GM12891 (cell line): ENCODE data around the gene PASK.
A peak's percentile ranks its signal among the peaks of the same experiment; 100 is the strongest.

Experiments
- DNase-seq: peaks from one replicate; pipeline ENCODE4 v3.0.0; 2011; ENCODE audit warnings: low spot score; ENCODE audit not compliant: insufficient read length
- FAIRE-seq: peaks from 2 replicates; lab custom pipeline; 2011; peaks lifted over from hg19 to GRCh38; lab: Jason Lieb, UNC
- PAX5 ChIP-seq: IDR thresholded peaks from 2 replicates; pipeline ENCODE4 v1.6.1; 2011; ENCODE audit warnings: low read length, moderate library complexity, mild to moderate bottlenecking; ENCODE audit not compliant: insufficient read depth, severe bottlenecking
- POLR2A ChIP-seq: IDR thresholded peaks from 2 replicates; pipeline ENCODE4 v1.6.1; 2011; ENCODE audit warnings: low read depth, low read length, control low read depth
- POLR2AphosphoS5 ChIP-seq: IDR thresholded peaks from 2 replicates; pipeline ENCODE4 v1.6.1; 2011; ENCODE audit warnings: low read depth, low read length, control low read depth
- POU2F2 ChIP-seq: IDR thresholded peaks from 2 replicates; pipeline ENCODE4 v1.6.1; 2011; ENCODE audit warnings: low read depth, mild to moderate bottlenecking, control low read depth, low read length, moderate library complexity
- SPI1 ChIP-seq: IDR thresholded peaks from 2 replicates; pipeline ENCODE4 v1.6.1; 2011; ENCODE audit warnings: low read depth, low read length, control low read depth
- TAF1 ChIP-seq: IDR thresholded peaks from 2 replicates; pipeline ENCODE4 v1.6.1; 2011; ENCODE audit warnings: low read depth, low read length, control low read depth

Gene PASK

GRCh38 chr2:241137276-241138190, 11.7 kb downstream of the PASK start:
- FAIRE-seq, result no peak
- TF ChIP-seq POLR2A (no peak), SPI1 (no peak), PAX5 (no peak), POU2F2 (no peak), POLR2AphosphoS5 (no peak), TAF1 (no peak)
- no peak for DNase-seq

GRCh38 chr2:241136661-241137260, 12.5 kb downstream of the PASK start:
- FAIRE-seq (no peak), DNase-seq (no peak)
- TF ChIP-seq SPI1 (no peak), TAF1 (no peak), PAX5 (no peak), POLR2AphosphoS5 (no peak), POLR2A (no peak), POU2F2 (no peak)

DNA sequence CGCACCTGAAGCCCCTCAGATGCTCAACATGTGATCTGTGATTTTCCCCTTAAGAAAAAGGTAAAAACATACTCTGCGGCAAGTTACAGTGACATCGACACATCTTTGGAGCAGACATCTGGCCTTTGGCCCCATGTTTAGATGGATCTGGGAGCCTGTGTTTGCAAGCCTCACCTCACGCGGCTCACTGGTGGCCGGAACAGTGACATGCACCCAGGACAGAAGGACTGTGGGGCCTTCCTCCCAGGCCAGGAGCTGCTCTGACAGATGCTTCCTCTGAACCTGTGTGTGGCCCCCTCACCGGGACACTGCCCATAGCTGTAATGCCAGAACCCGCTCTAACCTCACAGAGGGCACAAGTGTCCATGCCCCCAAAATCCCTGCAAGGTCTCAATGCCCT, 13.1 kb downstream of the PASK start:
- no peak for TF ChIP-seq POLR2AphosphoS5
- no peak for TF ChIP-seq SPI1
- no peak for TF ChIP-seq POU2F2
- TF ChIP-seq POLR2A, result no peak
- no peak for TF ChIP-seq PAX5
- TF ChIP-seq TAF1, result no peak
- no peak for FAIRE-seq
- no peak for DNase-seq

- no peak for DNase-seq
- no peak for FAIRE-seq
- no peak for TF ChIP-seq POLR2AphosphoS5
- no peak for TF ChIP-seq POU2F2
- no peak for TF ChIP-seq SPI1
- no peak for TF ChIP-seq POLR2A
- TF ChIP-seq PAX5, result no peak
- no peak for TF ChIP-seq TAF1
Observed at GRCh38 chr2:241135737-241136136, 13.5 kb downstream of the PASK start.

GRCh38 chr2:241134711-241135110, 14.6 kb downstream of the PASK start:
- TF ChIP-seq SPI1 (no peak), TAF1 (no peak), POLR2A (no peak), POLR2AphosphoS5 (no peak), POU2F2 (no peak), PAX5 (no peak)
- DNase-seq (no peak), FAIRE-seq (no peak)

GRCh38 chr2:241133436-241133820, 15.8 kb downstream of the PASK start:
- FAIRE-seq (no peak), DNase-seq (no peak)
- TF ChIP-seq TAF1 (no peak), POLR2A (no peak)

GRCh38 chr2:241132538-241133435, 16.5 kb downstream of the PASK start:
- DNase-seq (no peak), FAIRE-seq (peak; percentile 71)
- no peak for TF ChIP-seq POU2F2
- TF ChIP-seq TAF1, result no peak
- TF ChIP-seq POLR2AphosphoS5, result no peak
- no peak for TF ChIP-seq SPI1
- TF ChIP-seq POLR2A, result no peak
- no peak for TF ChIP-seq PAX5

DNA sequence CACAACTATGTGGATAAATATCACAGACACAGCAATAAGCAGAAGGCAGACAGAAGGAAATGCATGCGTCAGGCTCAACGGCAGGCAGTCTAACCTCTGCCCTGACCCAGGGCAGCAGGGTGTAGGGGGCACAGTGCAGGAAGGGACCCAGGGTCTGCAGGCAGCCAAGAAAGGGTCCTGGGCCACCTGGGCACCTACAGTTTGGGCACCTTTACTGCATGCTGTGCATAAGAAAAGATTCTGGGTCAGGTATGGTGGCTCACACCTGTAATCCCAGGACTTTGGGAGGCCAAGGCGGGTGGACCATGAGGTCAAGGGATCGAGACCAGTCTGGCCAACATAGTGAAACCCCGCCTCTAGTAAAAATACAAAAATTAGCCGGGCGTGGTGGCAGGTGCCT, 17.7 kb downstream of the PASK start:
- TF ChIP-seq PAX5 (no peak), POLR2A (no peak), TAF1 (no peak), SPI1 (no peak), POU2F2 (no peak), POLR2AphosphoS5 (no peak)
- FAIRE-seq (no peak), DNase-seq (no peak)

DNA sequence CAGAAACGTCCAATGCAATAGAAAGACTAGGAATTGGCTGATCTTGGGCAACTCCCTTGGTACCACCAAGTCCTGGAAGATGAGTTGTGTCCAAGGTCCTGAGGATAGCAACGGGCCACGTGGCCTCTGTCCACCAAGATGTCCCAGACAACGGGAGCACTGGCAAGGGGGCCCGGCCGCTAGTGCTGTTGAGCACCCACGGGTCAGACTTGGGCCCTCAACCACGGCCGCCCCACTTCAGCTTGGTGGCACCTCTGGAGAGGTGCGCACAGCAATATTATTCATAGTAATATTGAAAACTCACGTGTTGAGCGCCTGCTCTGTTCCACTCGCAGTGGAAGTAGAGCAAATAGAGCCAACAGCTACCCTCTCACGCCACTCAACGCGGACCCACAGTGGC, 19.0 kb downstream of the PASK start:
- FAIRE-seq, result no peak
- no peak for DNase-seq
- no peak for TF ChIP-seq POLR2AphosphoS5
